Liver (tissue), 3 donors: ENCODE data around the gene TMPRSS6.

Source experiments
- ATF3 ChIP-seq: IDR thresholded peaks from 2 replicates; pipeline ENCODE4 v1.6.1; 2016; ENCODE audit warnings: antibody characterized with exemption
- CTCF ChIP-seq: fragments of 150-350 bp; IDR thresholded peaks from 2 replicates; pipeline ENCODE4 v1.5.1; 2017; ENCODE audit warnings: improper control_type of control experiment, low read depth, low read length; ENCODE audit not compliant: missing input control
- FOXA1 ChIP-seq: IDR thresholded peaks from 2 replicates; pipeline ENCODE4 v1.6.1; 2016; ENCODE audit warnings: antibody characterized with exemption
- HNF4G ChIP-seq: IDR thresholded peaks from 2 replicates; pipeline ENCODE4 v1.6.1; 2016; ENCODE audit warnings: antibody characterized with exemption
- RAD21 ChIP-seq, 2 donors: IDR thresholded peaks; 2 replicates each; pipeline ENCODE4 v1.6.1; 2016; ENCODE audit warnings: antibody characterized with exemption in 2 of 2, mild to moderate bottlenecking in 2 of 2
- TAF1 ChIP-seq: conservative IDR thresholded peaks from 2 replicates; pipeline ENCODE4 v1.6.1; 2016; ENCODE audit warnings: antibody characterized with exemption, mild to moderate bottlenecking
- TF ChIP-seq, protein P1 (sequence below): IDR thresholded peaks from 2 replicates; pipeline ENCODE4 v1.6.1; 2016; ENCODE audit warnings: antibody characterized with exemption
- donor health status: healthy.
- donor health status: healthy.

GRCh38 chr22:37072673-37073072 is 36.8 kb downstream of the TMPRSS6 start:
- TF ChIP-seq CTCF (no peak), TAF1 (no peak), ATF3 (no peak), FOXA1 (no peak), RAD21 (IDR thresholded peaks at IDR 0.05) (no peak), HNF4G (no peak)
- TF ChIP-seq, protein P1, sequence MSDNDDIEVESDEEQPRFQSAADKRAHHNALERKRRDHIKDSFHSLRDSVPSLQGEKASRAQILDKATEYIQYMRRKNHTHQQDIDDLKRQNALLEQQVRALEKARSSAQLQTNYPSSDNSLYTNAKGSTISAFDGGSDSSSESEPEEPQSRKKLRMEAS: no peak
